Measurements from ENCODE around the gene PTPRM.

DNA sequence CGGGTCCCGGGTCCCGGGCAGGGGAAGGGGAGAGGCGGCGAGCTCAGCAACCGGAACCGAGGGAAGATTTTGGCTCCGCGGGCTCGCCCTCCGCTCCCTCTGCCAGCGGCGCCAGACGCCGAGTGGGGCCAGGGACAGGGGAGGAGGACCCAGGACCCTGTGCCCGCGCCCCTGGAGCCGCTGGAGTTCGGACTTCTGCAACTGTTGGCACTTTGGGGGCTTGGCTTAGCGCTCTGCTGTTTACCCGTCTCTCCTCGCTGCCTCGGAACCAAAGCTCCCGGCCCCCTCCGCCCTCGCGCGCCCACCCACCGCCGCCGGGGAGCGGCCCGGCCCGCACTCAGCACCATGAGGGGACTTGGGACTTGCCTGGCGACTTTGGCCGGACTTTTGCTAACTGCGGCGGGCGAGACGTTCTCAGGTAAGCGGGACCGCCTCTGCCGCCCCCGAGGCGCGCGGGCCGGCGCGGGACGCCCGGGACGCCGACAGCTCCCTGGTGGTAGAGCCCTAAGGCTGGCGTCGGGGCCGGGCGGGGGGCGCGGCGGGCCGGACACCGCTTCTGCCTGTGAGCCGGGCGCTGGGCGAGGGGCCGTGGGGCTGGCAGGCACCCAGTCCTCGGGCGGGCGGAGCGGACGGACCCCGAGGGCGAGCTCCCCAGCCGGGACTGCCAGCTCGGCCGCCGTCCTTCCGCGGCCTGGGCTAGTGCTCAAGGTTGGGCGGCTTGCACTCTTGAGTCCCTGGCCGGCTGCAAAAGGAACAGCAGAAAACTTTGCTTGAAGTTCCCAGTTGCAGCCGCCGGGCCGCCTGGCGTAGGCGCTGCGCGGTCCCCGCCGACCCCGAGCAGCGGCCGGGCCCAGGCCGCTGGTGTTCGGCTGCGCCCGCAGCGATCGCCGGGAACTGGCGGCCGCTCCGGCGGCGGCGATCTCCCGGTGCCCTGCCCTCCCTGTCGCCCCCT is 634 bp downstream of the PTPRM start:
- TF ChIP-seq ZNF274 (IDR thresholded peaks at IDR 0.05; ENCODE audit: low read depth, low read length) (no peak), YY1 (IDR thresholded peaks at IDR 0.05; ENCODE audit: insufficient read depth, insufficient read length) (no peak)
